ENCODE measurements around the gene NTHL1. TPM values are rescaled to one million over a fixed set of nuclear protein-coding genes. Genes with fewer than 3 reads are reported as not detected.

NTHL1 gene
- total and polyA plus RNA-seq, 10 of the 15 experiments (the other 5 are each of a cell fraction or from before 2014, with no cell fraction given) = 0.85 to 54.7 (median 39.0) TPM

GRCh38 chr16:1991948-1992703 is 55.5 kb downstream of the NTHL1 start (continued):
- TF ChIP-seq, protein P1, sequence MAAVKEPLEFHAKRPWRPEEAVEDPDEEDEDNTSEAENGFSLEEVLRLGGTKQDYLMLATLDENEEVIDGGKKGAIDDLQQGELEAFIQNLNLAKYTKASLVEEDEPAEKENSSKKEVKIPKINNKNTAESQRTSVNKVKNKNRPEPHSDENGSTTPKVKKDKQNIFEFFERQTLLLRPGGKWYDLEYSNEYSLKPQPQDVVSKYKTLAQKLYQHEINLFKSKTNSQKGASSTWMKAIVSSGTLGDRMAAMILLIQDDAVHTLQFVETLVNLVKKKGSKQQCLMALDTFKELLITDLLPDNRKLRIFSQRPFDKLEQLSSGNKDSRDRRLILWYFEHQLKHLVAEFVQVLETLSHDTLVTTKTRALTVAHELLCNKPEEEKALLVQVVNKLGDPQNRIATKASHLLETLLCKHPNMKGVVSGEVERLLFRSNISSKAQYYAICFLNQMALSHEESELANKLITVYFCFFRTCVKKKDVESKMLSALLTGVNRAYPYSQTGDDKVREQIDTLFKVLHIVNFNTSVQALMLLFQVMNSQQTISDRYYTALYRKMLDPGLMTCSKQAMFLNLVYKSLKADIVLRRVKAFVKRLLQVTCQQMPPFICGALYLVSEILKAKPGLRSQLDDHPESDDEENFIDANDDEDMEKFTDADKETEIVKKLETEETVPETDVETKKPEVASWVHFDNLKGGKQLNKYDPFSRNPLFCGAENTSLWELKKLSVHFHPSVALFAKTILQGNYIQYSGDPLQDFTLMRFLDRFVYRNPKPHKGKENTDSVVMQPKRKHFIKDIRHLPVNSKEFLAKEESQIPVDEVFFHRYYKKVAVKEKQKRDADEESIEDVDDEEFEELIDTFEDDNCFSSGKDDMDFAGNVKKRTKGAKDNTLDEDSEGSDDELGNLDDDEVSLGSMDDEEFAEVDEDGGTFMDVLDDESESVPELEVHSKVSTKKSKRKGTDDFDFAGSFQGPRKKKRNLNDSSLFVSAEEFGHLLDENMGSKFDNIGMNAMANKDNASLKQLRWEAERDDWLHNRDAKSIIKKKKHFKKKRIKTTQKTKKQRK (IDR thresholded peaks at IDR 0.05; ENCODE audit: low read depth, low read length) = no peak
- TF ChIP-seq ZBTB40 (IDR thresholded peaks at IDR 0.05; ENCODE audit: borderline replicate concordance) (no peak), IKZF2 (IDR thresholded peaks at IDR 0.05) (no peak), SREBF1 (IDR thresholded peaks at IDR 0.05; ENCODE audit: low read length) (no peak), SPI1 (IDR thresholded peaks at IDR 0.05; ENCODE audit: borderline replicate concordance, insufficient read depth, low read depth, low read length) (no peak), ZNF384 (IDR thresholded peaks at IDR 0.05; ENCODE audit: borderline replicate concordance, low read depth, low read length) (no peak), ZBTB33 (IDR thresholded peaks at IDR 0.05) (peak; percentile 48; the same call in 1 of the 2 replicates), CBX3 (IDR thresholded peaks at IDR 0.05; ENCODE audit: borderline replicate concordance, low read depth) (no peak), NFYB (IDR thresholded peaks at IDR 0.05; ENCODE audit: insufficient read depth, low read depth, low read length) (0 out of 2 replicates have a peak, but pooled peaks have one; percentile 32), TCF7 (IDR thresholded peaks at IDR 0.05; ENCODE audit: borderline replicate concordance) (no peak), BACH1 (IDR thresholded peaks at IDR 0.05; ENCODE audit: borderline replicate concordance) (peak; percentile 57), ZNF687 (IDR thresholded peaks at IDR 0.05) (peak; percentile 93)
